ENCODE results near the gene TM9SF4. TPM values are rescaled to one million over a fixed set of nuclear protein-coding genes. Genes with fewer than 3 reads are reported as not detected.

Gene TM9SF4
- total RNA-seq, 1 donor from 2014 or later = 27.0 TPM

DNA sequence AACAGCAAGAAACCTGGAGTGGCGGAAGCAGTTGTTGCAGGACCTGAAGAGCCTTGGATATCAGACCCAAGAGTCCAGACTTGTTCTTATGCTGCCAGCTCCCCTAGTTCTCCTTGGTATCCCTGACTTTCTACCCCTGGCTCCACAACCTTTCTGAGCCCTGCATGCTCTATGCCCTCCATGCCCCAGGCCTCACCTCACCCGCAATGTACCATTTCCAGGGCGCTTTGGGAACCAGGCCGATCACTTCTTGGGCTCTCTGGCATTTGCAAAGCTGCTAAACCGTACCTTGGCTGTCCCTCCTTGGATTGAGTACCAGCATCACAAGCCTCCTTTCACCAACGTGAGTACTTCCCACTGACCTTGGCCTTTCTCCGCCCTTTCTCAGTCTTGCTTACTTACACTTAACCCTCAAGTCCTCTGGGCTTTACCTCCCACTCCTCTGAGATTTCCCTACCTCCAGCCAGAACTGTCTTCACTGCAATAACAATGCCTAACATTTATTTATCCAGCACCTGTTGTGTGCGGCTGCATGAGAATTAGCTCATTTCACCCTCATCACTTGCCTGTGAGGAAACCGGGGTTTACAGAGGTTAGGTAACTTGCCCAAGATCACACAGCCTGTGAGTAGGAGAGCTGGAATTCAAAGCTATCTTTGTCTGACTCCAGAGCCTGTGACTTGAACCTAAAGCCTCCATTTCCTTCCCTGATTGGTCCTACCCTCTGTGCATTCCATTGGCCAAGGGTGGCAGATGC, 100.5 kb downstream of the TM9SF4 start:
- no peak overlapping the region for H3K27ac ChIP-seq (replicated peaks)
- no peak for DNase-seq
- TF ChIP-seq, protein P1, sequence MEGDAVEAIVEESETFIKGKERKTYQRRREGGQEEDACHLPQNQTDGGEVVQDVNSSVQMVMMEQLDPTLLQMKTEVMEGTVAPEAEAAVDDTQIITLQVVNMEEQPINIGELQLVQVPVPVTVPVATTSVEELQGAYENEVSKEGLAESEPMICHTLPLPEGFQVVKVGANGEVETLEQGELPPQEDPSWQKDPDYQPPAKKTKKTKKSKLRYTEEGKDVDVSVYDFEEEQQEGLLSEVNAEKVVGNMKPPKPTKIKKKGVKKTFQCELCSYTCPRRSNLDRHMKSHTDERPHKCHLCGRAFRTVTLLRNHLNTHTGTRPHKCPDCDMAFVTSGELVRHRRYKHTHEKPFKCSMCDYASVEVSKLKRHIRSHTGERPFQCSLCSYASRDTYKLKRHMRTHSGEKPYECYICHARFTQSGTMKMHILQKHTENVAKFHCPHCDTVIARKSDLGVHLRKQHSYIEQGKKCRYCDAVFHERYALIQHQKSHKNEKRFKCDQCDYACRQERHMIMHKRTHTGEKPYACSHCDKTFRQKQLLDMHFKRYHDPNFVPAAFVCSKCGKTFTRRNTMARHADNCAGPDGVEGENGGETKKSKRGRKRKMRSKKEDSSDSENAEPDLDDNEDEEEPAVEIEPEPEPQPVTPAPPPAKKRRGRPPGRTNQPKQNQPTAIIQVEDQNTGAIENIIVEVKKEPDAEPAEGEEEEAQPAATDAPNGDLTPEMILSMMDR (IDR thresholded peaks at IDR 0.05; ENCODE audit: borderline replicate concordance) = no peak
- no peaks in the 10 kb centered on the region for H3K27me3 ChIP-seq (ENCODE audit: low read depth)
- peaks cover 44% of the 10 kb centered on the region for H3K4me1 ChIP-seq
- no peak overlapping the region for H3K4me3 ChIP-seq
- intact Hi-C loops (cut with micrococcal nuclease) = no loop called here
- H3K36me3 ChIP-seq = peaks cover 46% of the 10 kb centered on the region
- no peaks in the 10 kb centered on the region for H3K9me3 ChIP-seq (replicated peaks)

DNA sequence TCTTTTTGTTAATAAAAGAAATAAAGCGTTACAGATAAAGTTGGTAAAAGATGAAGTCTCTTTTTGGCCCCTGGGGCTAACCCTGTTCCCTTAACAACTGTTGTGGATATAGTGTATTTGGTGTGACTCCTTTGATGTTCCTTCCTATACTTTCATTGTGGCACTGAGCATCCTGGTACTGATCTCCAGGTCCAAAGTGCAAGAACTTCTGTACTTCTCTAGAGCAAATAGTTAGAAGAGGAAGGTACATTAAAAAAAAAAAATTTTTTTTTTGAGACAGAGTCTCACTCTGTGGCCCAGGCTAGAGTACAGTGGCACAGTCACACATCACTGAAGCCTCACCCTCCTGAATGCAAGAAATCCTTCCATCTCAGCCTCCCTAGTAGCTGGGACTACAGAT, 104.4 kb downstream of the TM9SF4 start:
- intact Hi-C loops (cut with micrococcal nuclease) = no loop called here
- TF ChIP-seq, protein P1 (IDR thresholded peaks at IDR 0.05; ENCODE audit: borderline replicate concordance) = no peak
- Histone ChIP-seq H3K36me3 (peaks cover 76% of the 10 kb centered on the region), H3K4me1 (peaks cover 7% of the 10 kb centered on the region), H3K27me3 (ENCODE audit: low read depth) (no peaks in the 10 kb centered on the region), H3K27ac (replicated peaks) (no peak overlapping the region), H3K9me3 (replicated peaks) (no peaks in the 10 kb centered on the region), H3K4me3 (no peak overlapping the region)
- DNase-seq = no peak

DNA sequence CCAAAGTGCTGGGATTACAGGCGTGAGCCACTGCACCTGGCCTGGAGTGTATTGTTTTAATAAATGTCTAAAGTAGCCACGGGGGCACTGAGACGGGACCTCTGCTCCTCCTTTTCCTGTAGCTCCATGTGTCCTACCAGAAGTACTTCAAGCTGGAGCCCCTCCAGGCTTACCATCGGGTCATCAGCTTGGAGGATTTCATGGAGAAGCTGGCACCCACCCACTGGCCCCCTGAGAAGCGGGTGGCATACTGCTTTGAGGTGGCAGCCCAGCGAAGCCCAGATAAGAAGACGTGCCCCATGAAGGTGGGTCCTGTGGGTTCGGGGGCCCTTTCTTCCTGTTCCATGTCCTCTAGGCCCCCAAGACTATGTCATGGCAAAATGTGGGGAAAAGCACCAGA, 105.6 kb downstream of the TM9SF4 start:
- no peaks in the 10 kb centered on the region for H3K27me3 ChIP-seq (ENCODE audit: low read depth)
- H3K27ac ChIP-seq (replicated peaks) = no peak overlapping the region
- TF ChIP-seq, protein P1 (IDR thresholded peaks at IDR 0.05; ENCODE audit: borderline replicate concordance) = no peak
- H3K36me3 ChIP-seq = peaks cover 82% of the 10 kb centered on the region
- H3K9me3 ChIP-seq (replicated peaks) = no peaks in the 10 kb centered on the region
- no peak for DNase-seq
- intact Hi-C loops (cut with micrococcal nuclease) = no loop called here
- no peaks in the 10 kb centered on the region for H3K4me1 ChIP-seq
- H3K4me3 ChIP-seq = no peak overlapping the region

DNA sequence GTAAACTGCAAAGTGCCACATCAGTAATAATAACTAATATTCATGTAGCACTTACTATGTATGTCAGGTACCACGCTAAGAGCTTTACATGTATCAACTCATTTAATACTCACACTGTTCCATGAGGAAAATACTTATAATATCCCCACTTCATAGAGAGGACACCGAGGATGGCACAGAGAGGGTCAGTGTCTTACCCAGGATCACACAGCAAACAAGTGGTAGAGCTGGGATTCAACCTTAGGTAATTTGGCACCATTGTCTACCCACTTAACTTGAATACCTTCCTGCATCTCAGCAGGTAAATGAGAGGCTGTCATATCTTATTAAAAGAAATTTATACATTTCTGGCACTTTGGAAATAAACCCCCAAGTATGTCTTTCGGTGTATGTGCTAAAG, 106.2 kb downstream of the TM9SF4 start:
- no peaks in the 10 kb centered on the region for H3K27me3 ChIP-seq (ENCODE audit: low read depth)
- no peaks in the 10 kb centered on the region for H3K4me1 ChIP-seq
- no peaks in the 10 kb centered on the region for H3K9me3 ChIP-seq (replicated peaks)
- H3K4me3 ChIP-seq = no peak overlapping the region
- no peak for DNase-seq
- TF ChIP-seq, protein P1 (IDR thresholded peaks at IDR 0.05; ENCODE audit: borderline replicate concordance) = no peak
- intact Hi-C loops (cut with micrococcal nuclease) = no loop called here
- H3K36me3 ChIP-seq = peaks cover 83% of the 10 kb centered on the region
- no peak overlapping the region for H3K27ac ChIP-seq (replicated peaks)

DNA sequence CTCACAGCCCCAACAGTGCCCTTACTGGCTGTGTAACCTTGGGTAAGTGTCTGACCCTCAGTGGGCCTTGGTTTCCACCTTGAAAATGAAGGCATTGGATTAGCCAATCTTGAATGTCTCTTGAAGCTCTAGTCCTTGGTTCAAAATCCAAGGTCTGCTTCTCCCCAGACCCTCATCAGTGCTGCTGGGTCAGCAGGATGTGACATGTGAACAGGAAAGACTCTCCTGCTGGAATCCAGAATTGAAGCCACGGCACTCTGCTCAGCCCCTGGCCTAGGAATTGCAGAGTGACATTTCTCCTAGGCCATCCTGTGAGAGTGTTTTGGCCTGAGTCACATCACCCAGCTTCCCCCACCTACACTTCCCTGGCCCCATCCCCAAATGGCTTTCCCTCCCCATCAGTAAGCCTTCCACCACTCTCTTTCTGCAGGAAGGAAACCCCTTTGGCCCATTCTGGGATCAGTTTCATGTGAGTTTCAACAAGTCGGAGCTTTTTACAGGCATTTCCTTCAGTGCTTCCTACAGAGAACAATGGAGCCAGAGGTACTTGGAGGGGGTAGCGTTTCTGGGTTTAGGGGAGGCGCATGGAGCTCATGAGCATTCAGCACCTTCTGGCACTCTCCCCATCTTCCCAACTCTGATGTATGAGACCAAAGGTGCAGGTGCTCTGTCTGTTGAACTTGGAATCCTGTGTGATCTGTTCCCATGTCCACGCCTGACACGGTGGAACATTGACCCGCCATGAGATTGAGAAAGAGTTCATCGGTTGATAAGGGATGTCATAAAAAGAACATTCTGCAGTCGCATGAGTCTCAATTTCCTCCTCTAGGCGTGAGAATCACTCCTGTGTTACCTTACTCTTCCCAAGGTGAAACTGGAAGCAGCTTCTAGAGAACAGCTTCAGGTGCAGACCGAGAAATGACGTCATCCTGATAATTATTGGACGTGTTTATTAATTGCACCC, 106.9 kb downstream of the TM9SF4 start:
- intact Hi-C loops (cut with micrococcal nuclease) = no loop called here
- Histone ChIP-seq H3K4me3 (no peak overlapping the region), H3K9me3 (replicated peaks) (no peaks in the 10 kb centered on the region), H3K27me3 (ENCODE audit: low read depth) (no peaks in the 10 kb centered on the region), H3K4me1 (no peaks in the 10 kb centered on the region), H3K27ac (replicated peaks) (no peak overlapping the region), H3K36me3 (peaks cover 89% of the 10 kb centered on the region)
- TF ChIP-seq, protein P1 (IDR thresholded peaks at IDR 0.05; ENCODE audit: borderline replicate concordance) = no peak
- no peak for DNase-seq

Other genes starting within 250 kb of the TM9SF4 start
- 5.1 TPM for gene DUSP15, start 239.2 kb upstream of the TM9SF4 start, total RNA-seq
- gene TTLL9, start 239.1 kb upstream of the TM9SF4 start, total RNA-seq = 0.05 TPM
- gene PDRG1, start 157.7 kb upstream of the TM9SF4 start, total RNA-seq = 10.4 TPM
- not detected for gene XKR7, start 141.6 kb upstream of the TM9SF4 start, total RNA-seq
- 7.5 TPM for gene CCM2L, start 99.3 kb upstream of the TM9SF4 start, total RNA-seq
- 4.3 TPM for gene HCK, start 57.5 kb upstream of the TM9SF4 start, total RNA-seq
- 7.3 TPM for gene PLAGL2, start 98.0 kb downstream of the TM9SF4 start, total RNA-seq
- gene POFUT1, start 98.2 kb downstream of the TM9SF4 start, total RNA-seq = 28.9 TPM
- gene KIF3B, start 167.9 kb downstream of the TM9SF4 start, total RNA-seq = 9.9 TPM
- gene ASXL1, start 248.6 kb downstream of the TM9SF4 start, total RNA-seq = 25.0 TPM